Small intestine (tissue), 7 donors: ENCODE data around the gene P3H2. TPM values are rescaled to one million over a fixed set of nuclear protein-coding genes. Genes with fewer than 3 reads are reported as not detected.

Source experiments
- DNase-seq, 2 donors: peaks; one replicate each; pipeline versions ENCODE4 v3.0.0 to v3.0.0-alpha.2; 2013
- FAIRE-seq: peaks from 2 replicates; lab custom pipeline; 2012; peaks lifted over from hg19 to GRCh38; lab: Jason Lieb, UNC
- H3K27ac ChIP-seq, 3 donors: one replicate each; pipeline ENCODE4 v1.5.1; 2013; ENCODE audit warnings: low read length in 2 of 3, mild to moderate bottlenecking in 2 of 3, control low read depth in 1 of 3, inconsistent platforms in 1 of 3, low read depth in 1 of 3, moderate library complexity in 1 of 3
- H3K27me3 ChIP-seq, 3 donors: one replicate each; pipeline ENCODE4 v1.6.1; 2013; ENCODE audit warnings: low read length in 3 of 3, inconsistent platforms in 1 of 3; ENCODE audit not compliant: control insufficient read depth in 3 of 3, insufficient read depth in 3 of 3
- H3K36me3 ChIP-seq, 3 donors: one replicate each; pipeline ENCODE4 v1.6.1; 2013; ENCODE audit warnings: low read length in 3 of 3, inconsistent platforms in 1 of 3, low read depth in 1 of 3, mild to moderate bottlenecking in 1 of 3, moderate library complexity in 1 of 3; ENCODE audit not compliant: control insufficient read depth in 3 of 3, insufficient read depth in 2 of 3
- H3K4me1 ChIP-seq, 3 donors: one replicate each; pipeline ENCODE4 v1.6.1; 2013; ENCODE audit warnings: low read length in 2 of 3, inconsistent platforms in 1 of 3, low read depth in 1 of 3, mild to moderate bottlenecking in 1 of 3, moderate library complexity in 1 of 3; ENCODE audit not compliant: control insufficient read depth in 3 of 3, insufficient read depth in 2 of 3
- H3K4me3 ChIP-seq, 3 donors: one replicate each; pipeline ENCODE4 v1.5.1; 2013; ENCODE audit warnings: low read length in 3 of 3, control low read depth in 1 of 3, inconsistent platforms in 1 of 3, low read depth in 1 of 3, mild to moderate bottlenecking in 1 of 3, moderate library complexity in 1 of 3
- H3K9me3 ChIP-seq, 2 donors: one replicate each; pipeline ENCODE4 v1.6.1; 2013; ENCODE audit warnings: low read depth in 1 of 2, low read length in 1 of 2; ENCODE audit not compliant: control insufficient read depth in 2 of 2, insufficient read depth in 1 of 2
- WGBS, 3 donors: extraction: QIAGEN DNeasy Blood & Tissue Kit; methylation state at CpG; one replicate each; pipeline ENCODE4 v1.1.7; 2013; 5-methylcytosine and 5-hydroxymethylcytosine counted together
- polyA plus RNA-seq, 4 donors: library from polyadenylated mRNA; stranded (reverse) in 3 of 4; unstranded in 1 of 4; fragments of 200-250 nt in 3 of 4; fragments of 120-200 nt in 1 of 4; gene quantifications; one replicate each; pipeline versions ENCODE4 v1.2.1 to v1.2.3, GENCODE V29; 2013
- donor health status: healthy with polysubstance abuse.
- donor health status: control.
- donor health status: control.
- donor health status: Bipolar disorder and iron deficiency.
- donor health status: healthy.

P3H2 gene
- polyA plus RNA-seq, 4 donors: 0.22 to 2.0 (median 0.96) TPM

DNA sequence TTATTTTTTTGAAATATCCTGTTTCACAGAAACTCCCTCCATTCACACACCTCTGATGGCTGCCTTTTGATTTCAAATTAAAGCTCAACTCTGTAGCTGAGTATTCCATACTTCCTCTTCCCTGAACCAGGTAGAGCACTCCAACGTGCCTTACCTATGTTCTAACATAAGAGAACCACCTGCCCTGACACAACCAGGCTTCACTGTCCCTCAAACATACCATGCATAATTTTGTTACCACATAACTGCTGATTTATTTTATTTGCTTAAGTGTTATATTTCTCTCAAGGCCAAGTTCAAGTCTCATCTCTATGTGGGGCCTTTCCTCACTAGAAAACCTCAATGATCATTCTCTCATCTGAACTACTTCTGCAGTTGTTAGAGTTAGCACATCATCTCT lies 209.7 kb downstream of the P3H2 start:
- Histone ChIP-seq H3K4me1 (no peaks in the 10 kb centered on the region), H3K9me3 (no peaks in the 10 kb centered on the region), H3K4me3 (no peak overlapping the region), H3K36me3 (no peaks in the 10 kb centered on the region), H3K27me3 (no peaks in the 10 kb centered on the region), H3K27ac (no peak overlapping the region)
- FAIRE-seq (no peak), DNase-seq (no peak)
- WGBS, 3 donors: 25 to 44% (median 41%) methylated on average over 1 of the region's 1 CpG

DNA sequence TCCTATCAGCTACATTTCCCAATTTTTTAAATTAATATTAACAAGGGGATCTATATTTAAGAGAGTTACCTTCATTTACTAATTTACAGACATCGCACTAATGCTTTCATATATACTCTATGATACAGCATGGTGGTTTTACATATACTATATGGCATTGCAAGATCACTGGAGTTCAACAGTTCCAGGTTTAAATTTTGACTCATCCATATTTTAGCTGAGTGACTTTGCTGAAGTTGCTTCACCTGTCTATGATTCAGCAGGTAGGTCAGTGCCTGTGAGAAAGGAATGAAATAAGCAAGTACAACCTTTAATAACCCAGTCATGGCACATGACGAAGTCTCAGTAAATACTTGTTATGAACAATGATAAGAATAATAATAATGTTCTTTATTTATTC lies 211.1 kb downstream of the P3H2 start:
- WGBS, 3 donors: 89 to 91% (median 91%) methylated on average over 2 of the region's 2 CpGs
- FAIRE-seq: no peak
- no peak overlapping the region for H3K4me3 ChIP-seq

DNA sequence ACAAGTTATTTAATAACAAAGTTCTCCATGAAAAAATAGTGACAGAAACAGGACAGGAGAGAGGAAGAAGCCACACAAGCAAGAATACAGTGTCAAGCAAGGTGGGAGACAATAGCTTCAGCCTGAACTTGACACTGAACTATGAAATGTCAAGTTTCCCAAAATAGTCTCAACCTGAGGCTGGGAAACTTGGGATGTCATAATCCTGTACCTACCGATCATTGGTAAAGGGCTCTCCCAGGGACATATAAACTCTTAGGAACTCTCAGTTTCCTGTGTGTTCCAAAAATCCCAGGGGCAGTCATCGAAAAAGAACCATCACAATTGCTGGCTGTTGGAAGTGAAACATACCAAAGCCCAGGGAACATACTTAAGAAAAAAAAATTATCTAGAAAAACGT lies 211.6 kb downstream of the P3H2 start:
- Histone ChIP-seq H3K27me3 (no peaks in the 10 kb centered on the region), H3K4me3 (no peak overlapping the region), H3K36me3 (no peaks in the 10 kb centered on the region), H3K27ac (no peak overlapping the region), H3K4me1 (peaks cover 0 to under 1% (median 0%) of the 10 kb centered on the region in 3 donors), H3K9me3 (no peaks in the 10 kb centered on the region)
- 76 to 84% (median 77%) methylated on average over 3 of the region's 3 CpGs for WGBS, 3 donors
- FAIRE-seq: no peak
- DNase-seq: no peak

More for the DNA sequence above, 211.1 kb downstream of the P3H2 start:
- H3K27ac ChIP-seq: no peak overlapping the region
- no peaks in the 10 kb centered on the region for H3K36me3 ChIP-seq
- H3K9me3 ChIP-seq: no peaks in the 10 kb centered on the region
- no peaks in the 10 kb centered on the region for H3K4me1 ChIP-seq
- no peaks in the 10 kb centered on the region for H3K27me3 ChIP-seq
- DNase-seq: no peak

DNA sequence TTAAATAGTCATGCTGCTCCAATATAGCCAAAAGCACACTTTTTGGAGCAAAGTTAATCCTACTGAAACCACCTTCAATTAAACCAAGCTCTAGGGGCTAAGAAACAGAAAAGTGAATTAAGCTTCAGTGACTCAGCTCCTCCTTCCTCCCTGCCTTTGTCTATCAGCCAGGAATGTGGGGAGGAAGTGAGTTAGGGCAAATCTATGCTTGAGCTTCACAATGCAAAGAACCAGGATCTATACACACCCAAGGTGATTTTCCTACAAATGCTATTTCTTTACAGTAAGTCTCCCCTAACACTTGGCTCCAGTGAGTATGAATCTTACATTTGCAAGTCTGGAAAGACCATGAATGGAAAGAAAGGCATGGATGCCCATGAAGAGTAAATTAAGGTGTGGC lies 212.1 kb downstream of the P3H2 start:
- H3K4me1 ChIP-seq: peaks cover 0 to 2% (median 0%) of the 10 kb centered on the region in 3 donors
- H3K36me3 ChIP-seq: no peaks in the 10 kb centered on the region
- DNase-seq (no peak), FAIRE-seq (no peak)
- no peaks in the 10 kb centered on the region for H3K27me3 ChIP-seq
- no peak overlapping the region for H3K4me3 ChIP-seq
- H3K9me3 ChIP-seq: no peaks in the 10 kb centered on the region
- no peak overlapping the region for H3K27ac ChIP-seq

DNA sequence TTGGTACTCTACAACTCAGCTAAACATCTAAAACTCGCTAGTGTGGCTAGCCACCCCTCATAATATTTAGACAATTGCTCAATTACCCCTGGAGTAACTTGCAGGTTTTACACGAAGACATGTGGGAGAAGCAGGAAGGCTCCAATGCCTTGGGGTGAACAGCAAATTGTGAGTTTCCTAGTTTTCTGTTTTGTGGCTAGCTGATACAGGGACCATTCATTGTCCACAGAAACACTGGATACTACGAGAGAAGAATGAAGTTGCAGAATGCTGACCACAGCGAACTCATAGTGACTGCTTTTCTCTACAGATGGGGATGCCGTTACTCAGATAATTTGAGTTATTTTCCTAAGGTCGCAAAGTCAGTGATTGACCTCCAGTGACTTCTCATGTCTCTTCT lies 212.9 kb downstream of the P3H2 start:
- Histone ChIP-seq H3K4me1 (peaks cover 0 to 5% (median 0%) of the 10 kb centered on the region in 3 donors), H3K27me3 (no peaks in the 10 kb centered on the region), H3K9me3 (no peaks in the 10 kb centered on the region), H3K36me3 (no peaks in the 10 kb centered on the region), H3K27ac (no peak overlapping the region), H3K4me3 (no peak overlapping the region)
- DNase-seq: no peak
- FAIRE-seq: no peak
- WGBS, 3 donors: 87 to 92% (median 89%) methylated on average over 6 of the region's 6 CpGs

Other genes starting within 250 kb of the P3H2 start
- gene CLDN1, start 201.5 kb upstream of the P3H2 start, polyA plus RNA-seq: 10 to 100 TPM in 1 of 4 donors, 1 to 10 TPM in 1, under 1 TPM in 1, not detected in 1; 0.45 to 16.0 (median 1.3) TPM